OCI-LY7 (cell line): Measurements from ENCODE around the gene CCL25.

Experiments
- CTCF ChIP-seq: fragments of 200-600 bp; sonication (generic); conservative IDR thresholded peaks from 2 replicates; pipeline ENCODE4 v1.5.1; 2014; ENCODE audit warnings: mild to moderate bottlenecking, antibody characterized with exemption, low read length, moderate library complexity, mixed read lengths
- EZH2phosphoT487 ChIP-seq: fragments of 200-600 bp; sonication (generic); IDR thresholded peaks from 2 replicates; pipeline ENCODE4 v1.6.1; 2018; ENCODE audit warnings: low read depth, borderline replicate concordance, mild to moderate bottlenecking, mixed run types, antibody characterized with exemption, low read length, moderate library complexity, mixed read lengths

DNA sequence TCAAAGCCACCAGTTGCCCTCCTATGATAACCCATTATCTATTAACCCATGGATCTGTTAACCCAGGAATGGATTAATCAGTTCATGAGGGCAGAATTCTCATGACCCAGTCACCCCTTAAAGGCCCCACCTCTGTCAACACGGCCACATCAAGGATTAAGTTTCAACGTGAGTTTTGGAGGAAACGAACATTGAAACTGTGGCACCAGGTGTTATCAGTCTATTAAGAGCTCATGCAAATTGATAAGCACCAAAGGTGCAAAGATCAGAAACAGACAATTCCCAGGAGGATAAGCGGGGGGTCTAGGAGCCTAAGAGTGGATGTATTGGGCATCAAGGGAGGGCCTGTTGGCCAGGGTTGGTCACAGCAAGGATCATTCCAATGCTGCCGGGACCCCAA is 27.2 kb upstream of the CCL25 start:
- TF ChIP-seq CTCF, result no peak
- no peak for TF ChIP-seq EZH2phosphoT487
